GM12875 (cell line): Measurements from ENCODE around the gene CDC37.

Source experiments
- H3K4me3 ChIP-seq: one replicate; pipeline ENCODE4 v1.5.1; 2011; ENCODE audit warnings: low read depth, low read length, control low read depth
- TF ChIP-seq, protein P1 (sequence below): IDR thresholded peaks from 2 replicates; pipeline ENCODE4 v1.5.1; 2011; ENCODE audit warnings: low read depth, mild to moderate bottlenecking, control low read depth, inconsistent platforms, low read length, moderate library complexity, borderline replicate concordance; ENCODE audit not compliant: insufficient read depth

Gene CDC37

DNA sequence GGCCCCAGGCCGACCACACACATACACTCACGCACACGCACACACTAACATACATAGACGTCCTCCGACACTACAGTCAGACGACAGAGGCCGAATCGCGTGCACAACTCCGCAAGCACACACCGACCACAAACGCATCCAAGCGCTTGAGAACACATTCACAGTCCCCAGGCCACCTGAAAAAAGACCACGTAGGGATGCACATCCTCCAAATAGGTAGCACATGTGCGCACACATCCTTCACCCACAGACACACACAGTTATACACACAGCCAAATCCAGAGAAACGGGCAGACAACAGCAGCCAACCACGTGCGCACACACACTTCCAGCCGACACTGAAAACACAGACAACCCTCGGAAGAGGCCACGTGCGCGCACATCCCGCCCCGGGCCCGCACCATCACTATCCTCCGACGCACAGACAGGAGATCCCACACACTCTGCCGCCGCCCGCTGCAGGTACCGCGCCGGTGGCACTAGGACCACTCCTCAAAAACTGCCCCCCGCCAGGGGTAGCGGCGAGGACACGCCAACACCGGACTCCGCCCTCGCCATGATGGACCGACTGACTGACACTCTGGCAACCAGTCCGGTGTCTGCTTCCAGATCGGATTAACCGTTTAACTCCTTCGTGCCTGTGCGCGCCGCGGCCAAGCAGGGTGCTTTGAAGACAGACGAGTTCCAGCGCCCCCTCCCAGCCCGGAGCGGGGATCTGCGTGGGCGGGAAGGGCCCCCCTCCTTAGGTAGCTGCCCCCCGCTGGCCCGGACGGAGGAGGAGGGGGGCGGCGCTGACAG lies 16.5 kb upstream of the CDC37 start:
- H3K4me3 ChIP-seq = peak overlapping the region; percentile 83
- TF ChIP-seq, protein P1, sequence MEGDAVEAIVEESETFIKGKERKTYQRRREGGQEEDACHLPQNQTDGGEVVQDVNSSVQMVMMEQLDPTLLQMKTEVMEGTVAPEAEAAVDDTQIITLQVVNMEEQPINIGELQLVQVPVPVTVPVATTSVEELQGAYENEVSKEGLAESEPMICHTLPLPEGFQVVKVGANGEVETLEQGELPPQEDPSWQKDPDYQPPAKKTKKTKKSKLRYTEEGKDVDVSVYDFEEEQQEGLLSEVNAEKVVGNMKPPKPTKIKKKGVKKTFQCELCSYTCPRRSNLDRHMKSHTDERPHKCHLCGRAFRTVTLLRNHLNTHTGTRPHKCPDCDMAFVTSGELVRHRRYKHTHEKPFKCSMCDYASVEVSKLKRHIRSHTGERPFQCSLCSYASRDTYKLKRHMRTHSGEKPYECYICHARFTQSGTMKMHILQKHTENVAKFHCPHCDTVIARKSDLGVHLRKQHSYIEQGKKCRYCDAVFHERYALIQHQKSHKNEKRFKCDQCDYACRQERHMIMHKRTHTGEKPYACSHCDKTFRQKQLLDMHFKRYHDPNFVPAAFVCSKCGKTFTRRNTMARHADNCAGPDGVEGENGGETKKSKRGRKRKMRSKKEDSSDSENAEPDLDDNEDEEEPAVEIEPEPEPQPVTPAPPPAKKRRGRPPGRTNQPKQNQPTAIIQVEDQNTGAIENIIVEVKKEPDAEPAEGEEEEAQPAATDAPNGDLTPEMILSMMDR = no peak

DNA sequence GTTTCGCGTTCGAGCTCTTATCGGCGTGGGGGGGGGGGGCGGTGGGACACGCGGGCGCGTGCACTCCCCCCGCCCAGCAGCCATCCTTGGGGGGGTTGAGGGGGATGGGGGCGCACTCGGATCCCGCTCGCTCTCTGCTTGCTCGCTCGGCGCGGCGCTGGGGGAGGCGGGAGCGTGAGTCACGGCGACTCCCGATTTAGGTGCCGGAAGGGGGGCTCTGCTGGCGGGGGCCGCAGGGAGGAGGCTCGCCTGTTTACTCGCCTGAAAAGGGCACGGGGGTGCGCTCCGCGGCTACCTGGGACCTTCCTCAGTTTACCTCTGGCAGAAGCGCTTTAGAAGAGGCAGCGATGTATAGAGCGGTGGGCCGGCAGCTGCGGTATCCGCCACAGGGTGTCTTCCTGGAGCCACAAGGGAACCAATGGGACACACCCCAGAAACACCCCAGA lies 15.9 kb upstream of the CDC37 start:
- TF ChIP-seq, protein P1 = no peak
- peak overlapping the region; percentile 83 for H3K4me3 ChIP-seq

DNA sequence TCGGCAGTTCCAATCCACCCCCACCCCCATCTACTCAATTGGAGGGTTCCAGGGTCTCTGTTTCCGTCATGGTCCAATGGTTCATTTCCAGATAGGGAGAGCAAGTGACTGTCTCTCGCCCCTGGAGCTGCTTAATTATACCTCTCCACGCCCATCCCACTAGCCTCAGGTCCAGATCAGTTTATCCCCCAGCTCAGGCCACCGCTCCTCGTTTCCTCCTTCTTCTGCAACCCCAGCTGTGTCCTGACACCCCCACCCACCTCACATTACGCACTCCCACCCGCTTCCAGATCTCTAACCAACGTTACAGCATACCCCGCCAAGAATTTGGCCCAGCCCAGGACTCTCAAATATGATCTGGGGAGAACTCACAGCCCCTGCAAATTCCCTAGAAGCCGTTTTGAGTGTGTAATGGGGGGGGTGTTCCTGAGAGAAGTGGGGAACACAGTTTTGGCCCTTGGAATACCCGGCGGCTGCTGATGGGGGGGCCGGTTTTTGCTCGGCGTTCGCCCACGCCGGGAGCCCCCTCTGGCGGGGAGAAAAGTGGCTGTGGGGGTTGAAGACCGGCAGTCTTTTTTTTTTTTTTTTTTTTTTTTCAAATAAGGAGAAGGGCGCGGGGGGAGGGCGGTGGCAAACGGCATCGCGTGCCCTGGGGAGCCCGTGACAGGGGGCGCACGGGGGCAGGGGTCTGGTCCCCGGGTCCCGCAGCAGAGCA lies 15.3 kb upstream of the CDC37 start:
- TF ChIP-seq, protein P1 = 0 out of 2 replicates have a peak, but pooled peaks have one; percentile 16
- H3K4me3 ChIP-seq = peak overlapping the region; percentile 83

DNA sequence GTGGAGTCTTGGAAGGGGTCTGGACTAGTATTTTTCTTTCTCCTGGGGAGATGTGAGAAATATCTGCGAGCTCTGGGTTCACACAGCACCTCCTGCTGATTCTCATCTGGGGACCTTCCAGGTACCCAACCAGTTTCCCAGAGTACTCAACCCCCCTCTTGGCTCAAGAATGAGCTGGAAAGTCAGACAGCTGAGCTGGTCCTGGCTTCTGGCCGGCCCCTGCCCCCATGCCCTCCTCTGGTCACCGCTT lies 14.8 kb upstream of the CDC37 start:
- H3K4me3 ChIP-seq = peak overlapping the region; percentile 83
- TF ChIP-seq, protein P1 = no peak

DNA sequence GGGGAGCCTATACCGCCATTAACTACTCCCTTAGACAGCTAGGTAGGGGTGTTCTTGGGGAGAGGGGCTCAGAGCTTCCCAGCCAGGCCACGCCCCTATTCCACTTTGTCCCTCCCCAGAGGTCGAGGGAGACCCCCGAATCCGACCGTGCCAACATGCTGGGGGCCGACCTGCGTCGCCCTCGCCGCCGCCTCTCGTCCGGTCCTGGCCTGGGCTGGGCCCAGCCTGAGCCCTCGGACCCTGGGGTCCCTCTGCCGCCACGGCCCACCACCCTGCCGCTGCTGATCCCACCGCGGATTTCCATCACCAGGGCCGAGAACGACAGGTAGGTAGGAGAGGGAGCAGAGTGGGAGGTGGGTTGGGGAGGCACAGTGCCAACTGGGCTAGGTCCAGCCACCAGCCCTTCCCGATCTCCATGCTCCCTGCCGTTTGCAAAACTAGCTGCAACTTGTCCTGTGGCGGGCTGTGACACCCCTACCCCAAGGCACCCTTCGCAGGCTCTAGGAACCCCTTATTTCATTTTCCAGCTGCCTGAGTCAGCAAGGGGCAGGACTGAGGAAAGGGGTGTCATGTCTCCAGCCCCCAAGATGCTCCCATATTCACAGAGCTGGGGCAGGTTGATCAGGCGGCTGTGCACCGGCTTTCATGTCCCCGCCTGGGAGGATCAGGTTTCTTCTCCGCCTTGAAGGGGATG lies 14.3 kb upstream of the CDC37 start:
- TF ChIP-seq, protein P1 = no peak
- peak overlapping the region; percentile 83 for H3K4me3 ChIP-seq

DNA sequence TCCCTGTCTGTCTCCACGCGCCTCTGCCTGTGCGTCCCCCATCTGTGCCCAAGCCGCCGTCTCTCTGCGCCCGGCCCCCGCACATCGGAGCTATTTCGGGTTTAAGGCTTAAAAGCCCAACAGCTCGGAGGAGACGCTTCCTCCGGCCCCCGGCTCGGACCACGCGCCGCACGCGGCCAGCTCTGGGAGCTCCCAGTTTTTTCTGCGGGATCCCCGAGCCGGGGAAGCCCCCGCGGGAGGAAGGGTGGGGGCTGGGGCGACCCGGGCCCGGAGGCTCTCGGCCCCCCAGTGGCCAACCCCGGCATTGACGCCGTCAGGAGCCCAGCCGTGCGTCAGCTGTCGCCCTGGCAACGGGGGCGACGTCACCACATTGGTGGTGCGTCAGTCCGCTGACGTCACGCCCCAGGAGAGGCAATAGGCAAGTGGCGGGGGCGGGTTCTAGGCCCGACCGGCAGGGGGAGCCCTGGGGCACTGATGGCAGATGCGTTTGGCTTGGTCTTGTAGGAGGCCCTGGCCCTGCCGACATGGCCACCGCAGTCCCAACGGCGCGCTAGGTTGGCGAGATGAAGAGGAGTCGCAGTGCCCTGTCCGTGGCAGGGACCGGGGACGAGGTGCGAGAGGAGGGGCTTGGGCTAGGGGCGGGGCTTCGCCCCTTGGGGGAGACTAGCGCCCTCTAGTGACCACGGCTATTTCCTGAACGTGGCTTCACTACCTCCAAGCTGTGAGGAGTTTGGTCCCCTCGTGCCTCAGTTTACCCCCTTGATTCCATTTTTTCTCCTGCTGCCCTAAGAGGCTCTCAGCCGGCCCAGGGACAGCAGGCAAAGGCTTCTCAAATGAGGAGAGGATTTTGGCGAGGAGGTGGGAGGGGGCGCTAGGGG lies 13.3 kb upstream of the CDC37 start:
- H3K4me3 ChIP-seq = peak overlapping the region; percentile 40
- TF ChIP-seq, protein P1 = peak; percentile 91
